Measurements from ENCODE around the gene PGLYRP2. TPM values are rescaled to one million over a fixed set of nuclear protein-coding genes. Genes with fewer than 3 reads are reported as not detected.
A peak's percentile ranks its signal among the peaks of the same experiment; 100 is the strongest.

The PGLYRP2 gene
- total and polyA plus RNA-seq, 8 donors, result 0.16 TPM; not detected in 7

GRCh38 chr19:15450528-15450890 lies 28.8 kb downstream of the PGLYRP2 start:
- Histone ChIP-seq H3K4me3 (no peak overlapping the region), H3K9me3 (no peaks in the 10 kb centered on the region), H3K27me3 (no peaks in the 10 kb centered on the region), H3K4me1 (peaks cover 0 to 14% (median 11%) of the 10 kb centered on the region in 3 donors), H3K36me3 (no peaks in the 10 kb centered on the region), H3K27ac (peak overlapping the region; percentile 2 to 46 (median 33))
- no peak for FAIRE-seq
- no peak for DNase-seq
- intact Hi-C loops (cut with DNase I), result no loop called here
- no peak for ATAC-seq
- TF ChIP-seq CTCF (IDR thresholded peaks at IDR 0.05), result no peak
- 87 to 88% methylated on average over 1 of the region's 1 CpG for WGBS, 2 donors

- no peak for TF ChIP-seq CTCF (IDR thresholded peaks at IDR 0.05)
- peak within 1 kb of the TSS; percentile 59 to 79 (median 74) for H3K4me3 ChIP-seq
- H3K36me3 ChIP-seq, result no peaks in the 10 kb centered on the region
- no peaks in the 10 kb centered on the region for H3K27me3 ChIP-seq
- FAIRE-seq (no peak), DNase-seq (peak; percentile 81 to 94 (median 92)), ATAC-seq (peak; percentile 36 to 75 (median 47))
- H3K27ac ChIP-seq, result peak within 1 kb of the TSS; percentile 2 to 46 (median 33)
- intact Hi-C loops (cut with DNase I), result no loop called here
- no peaks in the 10 kb centered on the region for H3K9me3 ChIP-seq
- peaks cover 0 to 14% (median 11%) of the 10 kb centered on the region in 3 donors for H3K4me1 ChIP-seq
- WGBS, 2 donors, result 1 to 4% methylated on average over 11 to 65 of the region's 77 CpGs
Measured at GRCh38 chr19:15449620-15450527, 29.4 kb downstream of the PGLYRP2 start, which contains the start of gene WIZ. Gene WIZ, minus strand, starts transcription at chr19:15449956. Its CDS starts 1,649 bp downstream, at chr19:15448307.

GRCh38 chr19:15448778-15449619 lies 30.3 kb downstream of the PGLYRP2 start:
- no peaks in the 10 kb centered on the region for H3K27me3 ChIP-seq
- H3K4me3 ChIP-seq, result peak overlapping the region; percentile 59 to 79 (median 74)
- ATAC-seq (no peak), FAIRE-seq (no peak), DNase-seq (peak in 3 of 6 donors; percentile 42 to 80 (median 70))
- intact Hi-C loops (cut with DNase I), result no loop called here
- no peaks in the 10 kb centered on the region for H3K36me3 ChIP-seq
- H3K4me1 ChIP-seq, result peaks cover 0 to 11% (median 10%) of the 10 kb centered on the region in 3 donors
- no peak for TF ChIP-seq CTCF (IDR thresholded peaks at IDR 0.05)
- H3K9me3 ChIP-seq, result no peaks in the 10 kb centered on the region
- 4 to 7% methylated on average over 21 to 43 of the region's 43 CpGs for WGBS, 2 donors
- H3K27ac ChIP-seq, result peak overlapping the region in 2 of 4 donors; percentile 10 to 17

- Histone ChIP-seq H3K27ac (no peak overlapping the region), H3K4me3 (no peak overlapping the region), H3K36me3 (no peaks in the 10 kb centered on the region), H3K27me3 (no peaks in the 10 kb centered on the region), H3K9me3 (no peaks in the 10 kb centered on the region), H3K4me1 (peaks cover 0 to 6% (median 6%) of the 10 kb centered on the region in 3 donors)
- DNase-seq (peak in 2 of 6 donors; percentile 70 to 80), ATAC-seq (no peak), FAIRE-seq (no peak)
- intact Hi-C loops (cut with DNase I), result no loop called here
- WGBS, 2 donors, result 53 to 59% methylated on average over 17 of the region's 17 CpGs
- TF ChIP-seq CTCF (IDR thresholded peaks at IDR 0.05), result no peak
Measured at GRCh38 chr19:15448044-15448777, 31.1 kb downstream of the PGLYRP2 start.

All from pancreas (tissue), 10 donors.